ENCODE data around the gene TMTC1. TPM values are rescaled to one million over a fixed set of nuclear protein-coding genes. Genes with fewer than 3 reads are reported as not detected.

The TMTC1 gene
- total RNA-seq, 1 donor from 2014 or later, result 24.8 TPM

- ATAC-seq (peak in 1 of 2 donors; percentile 38), DNase-seq (no peak)
- Histone ChIP-seq H3K4me3 (no peak overlapping the region), H3K9me3 (no peaks in the 10 kb centered on the region), H3K27ac (no peak overlapping the region), H3K4me1 (no peaks in the 10 kb centered on the region), H3K36me3 (no peaks in the 10 kb centered on the region), H3K27me3 (ENCODE audit: low read depth) (no peaks in the 10 kb centered on the region)
- intact Hi-C loops (cut with DNase I), result no loop called here
- TF ChIP-seq, protein P1, sequence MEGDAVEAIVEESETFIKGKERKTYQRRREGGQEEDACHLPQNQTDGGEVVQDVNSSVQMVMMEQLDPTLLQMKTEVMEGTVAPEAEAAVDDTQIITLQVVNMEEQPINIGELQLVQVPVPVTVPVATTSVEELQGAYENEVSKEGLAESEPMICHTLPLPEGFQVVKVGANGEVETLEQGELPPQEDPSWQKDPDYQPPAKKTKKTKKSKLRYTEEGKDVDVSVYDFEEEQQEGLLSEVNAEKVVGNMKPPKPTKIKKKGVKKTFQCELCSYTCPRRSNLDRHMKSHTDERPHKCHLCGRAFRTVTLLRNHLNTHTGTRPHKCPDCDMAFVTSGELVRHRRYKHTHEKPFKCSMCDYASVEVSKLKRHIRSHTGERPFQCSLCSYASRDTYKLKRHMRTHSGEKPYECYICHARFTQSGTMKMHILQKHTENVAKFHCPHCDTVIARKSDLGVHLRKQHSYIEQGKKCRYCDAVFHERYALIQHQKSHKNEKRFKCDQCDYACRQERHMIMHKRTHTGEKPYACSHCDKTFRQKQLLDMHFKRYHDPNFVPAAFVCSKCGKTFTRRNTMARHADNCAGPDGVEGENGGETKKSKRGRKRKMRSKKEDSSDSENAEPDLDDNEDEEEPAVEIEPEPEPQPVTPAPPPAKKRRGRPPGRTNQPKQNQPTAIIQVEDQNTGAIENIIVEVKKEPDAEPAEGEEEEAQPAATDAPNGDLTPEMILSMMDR (IDR thresholded peaks at IDR 0.05), result no peak
Observed at GRCh38 chr12:29534935-29535334, 248.8 kb downstream of the TMTC1 start.

GRCh38 chr12:29533815-29534489, 249.8 kb downstream of the TMTC1 start:
- no peaks in the 10 kb centered on the region for H3K27me3 ChIP-seq (ENCODE audit: low read depth)
- H3K9me3 ChIP-seq, result no peaks in the 10 kb centered on the region
- H3K4me1 ChIP-seq, result no peaks in the 10 kb centered on the region
- no peaks in the 10 kb centered on the region for H3K36me3 ChIP-seq
- intact Hi-C loops (cut with DNase I), result no loop called here
- no peak overlapping the region for H3K27ac ChIP-seq
- no peak overlapping the region for H3K4me3 ChIP-seq
- no peak for DNase-seq
- TF ChIP-seq, protein P1 (IDR thresholded peaks at IDR 0.05), result no peak
- ATAC-seq, result no peak

GRCh38 chr12:29531471-29531870, 252.3 kb downstream of the TMTC1 start:
- TF ChIP-seq, protein P1 (IDR thresholded peaks at IDR 0.05), result no peak
- DNase-seq, result no peak
- intact Hi-C loops (cut with DNase I), result no loop called here
- H3K4me1 ChIP-seq, result no peaks in the 10 kb centered on the region
- no peaks in the 10 kb centered on the region for H3K9me3 ChIP-seq
- no peaks in the 10 kb centered on the region for H3K36me3 ChIP-seq
- no peak overlapping the region for H3K27ac ChIP-seq
- H3K4me3 ChIP-seq, result no peak overlapping the region
- H3K27me3 ChIP-seq (ENCODE audit: low read depth), result no peaks in the 10 kb centered on the region
- ATAC-seq, result no peak

GRCh38 chr12:29530436-29530835, 253.3 kb downstream of the TMTC1 start:
- intact Hi-C loops (cut with DNase I), result no loop called here
- ATAC-seq, result no peak
- Histone ChIP-seq H3K4me3 (no peak overlapping the region), H3K4me1 (no peaks in the 10 kb centered on the region), H3K36me3 (no peaks in the 10 kb centered on the region), H3K27ac (no peak overlapping the region), H3K27me3 (ENCODE audit: low read depth) (no peaks in the 10 kb centered on the region), H3K9me3 (no peaks in the 10 kb centered on the region)
- DNase-seq, result no peak
- TF ChIP-seq, protein P1 (IDR thresholded peaks at IDR 0.05), result no peak

- TF ChIP-seq, protein P1 (IDR thresholded peaks at IDR 0.05), result no peak
- H3K27ac ChIP-seq, result no peak overlapping the region
- no peak overlapping the region for H3K4me3 ChIP-seq
- intact Hi-C loops (cut with DNase I), result no loop called here
- no peaks in the 10 kb centered on the region for H3K27me3 ChIP-seq (ENCODE audit: low read depth)
- no peaks in the 10 kb centered on the region for H3K36me3 ChIP-seq
- H3K9me3 ChIP-seq, result no peaks in the 10 kb centered on the region
- no peaks in the 10 kb centered on the region for H3K4me1 ChIP-seq
- ATAC-seq (no peak), DNase-seq (no peak)
Observed at GRCh38 chr12:29528161-29528560, 255.6 kb downstream of the TMTC1 start.

Data from lower lobe of right lung (tissue), 2 donors.